ENCODE results near the gene DPP6. TPM values are rescaled to one million over a fixed set of nuclear protein-coding genes. Genes with fewer than 3 reads are reported as not detected.
A peak's percentile ranks its signal among the peaks of the same experiment; 100 is the strongest.

DPP6 gene
- total RNA-seq, 1 experiment from 2014 or later: 0.91 TPM

- peak; percentile 44 for DNase-seq (ENCODE audit: low read depth)
These were observed 540.2 kb downstream of the DPP6 start for GRCh38 chr7:154592388-154592787.

GRCh38 chr7:154598396-154598795 is 546.2 kb downstream of the DPP6 start:
- DNase-seq (ENCODE audit: low read depth): no peak

GRCh38 chr7:154598864-154599263 is 546.7 kb downstream of the DPP6 start:
- DNase-seq (ENCODE audit: low read depth): no peak

GRCh38 chr7:154610903-154611302 is 558.7 kb downstream of the DPP6 start:
- DNase-seq (ENCODE audit: low read depth): no peak

GRCh38 chr7:154613811-154614210 is 561.6 kb downstream of the DPP6 start:
- no peak for DNase-seq (ENCODE audit: low read depth)

GRCh38 chr7:154620141-154620755 is 568.0 kb downstream of the DPP6 start:
- no peak for DNase-seq (ENCODE audit: low read depth)

GRCh38 chr7:154623399-154623798 is 571.2 kb downstream of the DPP6 start:
- no peak for DNase-seq (ENCODE audit: low read depth)

GRCh38 chr7:154627646-154628290 is 575.6 kb downstream of the DPP6 start:
- DNase-seq (ENCODE audit: low read depth): peak; percentile 76

GRCh38 chr7:154628556-154628955 is 576.4 kb downstream of the DPP6 start:
- no peak for DNase-seq (ENCODE audit: low read depth)

- DNase-seq (ENCODE audit: low read depth): no peak
These were observed 579.0 kb downstream of the DPP6 start for GRCh38 chr7:154631162-154631561.

- DNase-seq (ENCODE audit: low read depth): no peak
These were observed 581.4 kb downstream of the DPP6 start for GRCh38 chr7:154633641-154634040.

- peak; percentile 32 for DNase-seq (ENCODE audit: low read depth)
These were observed 586.1 kb downstream of the DPP6 start for GRCh38 chr7:154638286-154638685.

- peak; percentile 32 for DNase-seq (ENCODE audit: low read depth)
These were observed 588.2 kb downstream of the DPP6 start for GRCh38 chr7:154640266-154640865.

GRCh38 chr7:154640917-154641316 is 588.7 kb downstream of the DPP6 start:
- no peak for DNase-seq (ENCODE audit: low read depth)

- DNase-seq (ENCODE audit: low read depth): peak; percentile 42
These were observed 592.2 kb downstream of the DPP6 start for GRCh38 chr7:154644366-154644765.

- DNase-seq (ENCODE audit: low read depth): peak; percentile 82
These were observed 594.2 kb downstream of the DPP6 start for GRCh38 chr7:154646126-154647013.

- peak; percentile 43 for DNase-seq (ENCODE audit: low read depth)
These were observed 595.4 kb downstream of the DPP6 start for GRCh38 chr7:154647625-154648024.

- DNase-seq (ENCODE audit: low read depth): no peak
These were observed 596.8 kb downstream of the DPP6 start for GRCh38 chr7:154649015-154649414.

- DNase-seq (ENCODE audit: low read depth): no peak
These were observed 597.2 kb downstream of the DPP6 start for GRCh38 chr7:154649434-154649833.

- DNase-seq (ENCODE audit: low read depth): no peak
These were observed 598.1 kb downstream of the DPP6 start for GRCh38 chr7:154650275-154650674.

- peak; percentile 53 for DNase-seq (ENCODE audit: low read depth)
These were observed 599.3 kb downstream of the DPP6 start for GRCh38 chr7:154651501-154651900.

GRCh38 chr7:154652564-154652963 is 600.4 kb downstream of the DPP6 start:
- no peak for DNase-seq (ENCODE audit: low read depth)

Data from Daoy (cell line).